ENCODE data around the gene PTPN7. TPM values are rescaled to one million over a fixed set of nuclear protein-coding genes. Genes with fewer than 3 reads are reported as not detected.
A peak's percentile ranks its signal among the peaks of the same experiment; 100 is the strongest.

PTPN7 gene
- polyA plus RNA-seq, 2 of the 4 experiments (the other 2 are of a cell fraction): 0.08 TPM; not detected in 1

- ATAC-seq: peak in 1 of 2 experiments; percentile 28; a peak in 3 of 6 replicates
- no peak for FAIRE-seq
- TF ChIP-seq HEYL (CRISPR knock-in tag; IDR thresholded peaks at IDR 0.05) (no peak), ZFP36 (IDR thresholded peaks at IDR 0.05; ENCODE audit: borderline replicate concordance, partially characterized antibody) (no peak), NR3C1 (IDR thresholded peaks at IDR 0.05) (no peak), MYC (IDR thresholded peaks at IDR 0.05; ENCODE audit: borderline replicate concordance, low read length) (no peak), SMC3 (IDR thresholded peaks at IDR 0.05) (peak; percentile 21; the same call in 1 of the 3 replicates), POLR2AphosphoS2 (conservative IDR thresholded peaks at IDR 0.05; ENCODE audit: low read length) (no peak), RAD21 (conservative IDR thresholded peaks at IDR 0.05 in 1 of 2, IDR thresholded peaks at IDR 0.05 in 1 of 2) (peak; percentile 34 to 40; a peak in 3 of 5 replicates), CTCF (IDR thresholded peaks at IDR 0.05) (peak; percentile 26; the same call in 1 of the 3 replicates), FOXS1 (CRISPR knock-in tag; IDR thresholded peaks at IDR 0.05) (no peak), HOXA7 (CRISPR knock-in tag; IDR thresholded peaks at IDR 0.05) (no peak)
- Histone ChIP-seq H3K4me2 (peak overlapping the region; percentile 22; the same call in 2 of the 3 replicates), H3K9me3 (no peaks in the 10 kb centered on the region), H3K4me3 (no peak overlapping the region), H3K27ac (peak overlapping the region; percentile 53 to 75; a peak in 5 of 6 replicates), H3K4me1 (peaks cover 30% of the 10 kb centered on the region)
- 32% methylated on average over 4 of the region's 4 CpGs for WGBS (ENCODE audit: missing lambda C conversion rate)
- POLR2A ChIA-PET: interaction anchor here (1.0 kb wide), 1 partner anchor 91 kb away, joined by 4 read pairs; the partner anchor contains the start of gene ELF3
- CTCF ChIA-PET: interaction anchor here (0.6 to 3.2 kb wide), 11 partner anchors 10 to 101 kb away, joined by 3 to 13 read pairs (median 5); partner anchors contain the start of genes ELF3 and GPR37L1
- DNase-seq (ENCODE audit: low read depth in 1 of 2, low spot score in 1 of 2): peak in 1 of 2 experiments; percentile 64
These were observed 59.2 kb downstream of the PTPN7 start for GRCh38 chr1:202101184-202101583.

Other genes with a start within 250 kb of the PTPN7 start
- gene LMOD1, start 214.1 kb downstream of the PTPN7 start, polyA plus RNA-seq (2011; rRNA removed): 0.03 TPM in 1 of 2 replicates, not detected in the other
- not detected in 3 replicates for gene LMOD1, start 214.1 kb downstream of the PTPN7 start, polyA plus RNA-seq (2017; fragmentation: RNase III; extraction: RNeasy Plus Mini Kit Qiagen cat#74134 plus additional on column Dnase treatment)
- 96.2 and 127 TPM in 2 replicates for gene TIMM17A, start 205.1 kb downstream of the PTPN7 start, polyA plus RNA-seq (2011; rRNA removed)
- 133 to 142 TPM (median 134 TPM) in 3 replicates for gene TIMM17A, start 205.1 kb downstream of the PTPN7 start, polyA plus RNA-seq (2017; fragmentation: RNase III; extraction: RNeasy Plus Mini Kit Qiagen cat#74134 plus additional on column Dnase treatment)
- 80.4 and 87.6 TPM in 2 replicates for gene RNPEP, start 178.0 kb downstream of the PTPN7 start, polyA plus RNA-seq (2011; rRNA removed)
- gene RNPEP, start 178.0 kb downstream of the PTPN7 start, polyA plus RNA-seq (2017; fragmentation: RNase III; extraction: RNeasy Plus Mini Kit Qiagen cat#74134 plus additional on column Dnase treatment): 61.3 to 71.1 TPM (median 69.8 TPM) in 3 replicates
- gene ELF3, start 150.0 kb downstream of the PTPN7 start, polyA plus RNA-seq (2011; rRNA removed): 334 and 365 TPM in 2 replicates
- gene ELF3, start 150.0 kb downstream of the PTPN7 start, polyA plus RNA-seq (2017; fragmentation: RNase III; extraction: RNeasy Plus Mini Kit Qiagen cat#74134 plus additional on column Dnase treatment): 138 to 180 TPM (median 179 TPM) in 3 replicates
- gene GPR37L1, start 37.7 kb downstream of the PTPN7 start, polyA plus RNA-seq (2011; rRNA removed): 0.13 and 0.15 TPM in 2 replicates
- gene GPR37L1, start 37.7 kb downstream of the PTPN7 start, polyA plus RNA-seq (2017; fragmentation: RNase III; extraction: RNeasy Plus Mini Kit Qiagen cat#74134 plus additional on column Dnase treatment): 0.08 to 0.09 TPM (median 0.09 TPM) in 3 replicates
- 49.8 and 57.8 TPM in 2 replicates for gene ARL8A, start 15.9 kb downstream of the PTPN7 start, polyA plus RNA-seq (2011; rRNA removed)
- 18.0 to 25.6 TPM (median 23.4 TPM) in 3 replicates for gene ARL8A, start 15.9 kb downstream of the PTPN7 start, polyA plus RNA-seq (2017; fragmentation: RNase III; extraction: RNeasy Plus Mini Kit Qiagen cat#74134 plus additional on column Dnase treatment)
- 0.84 and 1.3 TPM in 2 replicates for gene LGR6, start 33.2 kb upstream of the PTPN7 start, polyA plus RNA-seq (2011; rRNA removed)
- 0.60 to 1.3 TPM (median 1.1 TPM) in 3 replicates for gene LGR6, start 33.2 kb upstream of the PTPN7 start, polyA plus RNA-seq (2017; fragmentation: RNase III; extraction: RNeasy Plus Mini Kit Qiagen cat#74134 plus additional on column Dnase treatment)
- 166 and 188 TPM in 2 replicates for gene UBE2T, start 181.3 kb upstream of the PTPN7 start, polyA plus RNA-seq (2011; rRNA removed)
- gene UBE2T, start 181.3 kb upstream of the PTPN7 start, polyA plus RNA-seq (2017; fragmentation: RNase III; extraction: RNeasy Plus Mini Kit Qiagen cat#74134 plus additional on column Dnase treatment): 75.3 to 83.2 TPM (median 79.5 TPM) in 3 replicates
- gene PPP1R12B, start 188.1 kb upstream of the PTPN7 start, polyA plus RNA-seq (2011; rRNA removed): 12.1 and 14.8 TPM in 2 replicates
- gene PPP1R12B, start 188.1 kb upstream of the PTPN7 start, polyA plus RNA-seq (2017; fragmentation: RNase III; extraction: RNeasy Plus Mini Kit Qiagen cat#74134 plus additional on column Dnase treatment): 2.7 to 3.6 TPM (median 3.3 TPM) in 3 replicates